H9 (cell line): Measurements from ENCODE around the gene RPP40. TPM values are rescaled to one million over a fixed set of nuclear protein-coding genes. Genes with fewer than 3 reads are reported as not detected.

Experiments
- DNase-seq: peaks from one replicate; pipeline ENCODE4 v3.0.0-alpha.2; 2017
- H2AFZ ChIP-seq: one replicate; pipeline ENCODE4 v1.6.1; 2013; ENCODE audit warnings: mild to moderate bottlenecking, low read length, control low read depth, moderate library complexity
- H2AK5ac ChIP-seq: 2 replicates; pipeline ENCODE4 v1.6.1; 2013; ENCODE audit warnings: low read length, control low read depth, mixed read lengths; ENCODE audit not compliant: insufficient read length
- H2BK120ac ChIP-seq: one replicate; pipeline ENCODE4 v1.6.1; 2013; ENCODE audit warnings: low read depth, mild to moderate bottlenecking, low read length, control low read depth, inconsistent platforms; ENCODE audit not compliant: poor library complexity, severe bottlenecking
- H2BK12ac ChIP-seq: 2 replicates; pipeline ENCODE4 v1.6.1; 2013; ENCODE audit warnings: low read length, control low read depth, mixed read lengths, low read depth; ENCODE audit not compliant: insufficient read length
- H2BK15ac ChIP-seq: 2 replicates; pipeline ENCODE4 v1.6.1; 2013; ENCODE audit warnings: low read depth, low read length, control low read depth
- H2BK20ac ChIP-seq: one replicate; pipeline ENCODE4 v1.6.1; 2013; ENCODE audit warnings: low read depth, mild to moderate bottlenecking, low read length, control low read depth, inconsistent platforms; ENCODE audit not compliant: poor library complexity, severe bottlenecking
- H2BK5ac ChIP-seq: 2 replicates; pipeline ENCODE4 v1.6.1; 2013; ENCODE audit warnings: low read length, control low read depth, mixed read lengths; ENCODE audit not compliant: insufficient read length
- H3K14ac ChIP-seq: 2 replicates; pipeline ENCODE4 v1.6.1; 2013; ENCODE audit warnings: low read length, control low read depth; ENCODE audit not compliant: insufficient read depth
- H3K18ac ChIP-seq: 2 replicates; pipeline ENCODE4 v1.6.1; 2013; ENCODE audit warnings: low read depth, mild to moderate bottlenecking, mixed read lengths, low read length, control low read depth; ENCODE audit not compliant: insufficient read length
- H3K23ac ChIP-seq: 2 replicates; pipeline ENCODE4 v1.6.1; 2013; ENCODE audit warnings: low read length, control low read depth, mixed read lengths, low read depth; ENCODE audit not compliant: insufficient read length
- H3K23me2 ChIP-seq: 2 replicates; pipeline ENCODE4 v1.6.1; 2013; ENCODE audit warnings: low read depth, mild to moderate bottlenecking, mixed read lengths, low read length, control low read depth; ENCODE audit not compliant: insufficient read length, poor library complexity, severe bottlenecking
- H3K27ac ChIP-seq: 2 replicates; pipeline ENCODE4 v1.5.1; 2013; ENCODE audit warnings: low read length, control low read depth, mixed read lengths, low read depth; ENCODE audit not compliant: insufficient read length
- H3K27me3 ChIP-seq: 2 replicates; pipeline ENCODE4 v1.6.1; 2013; ENCODE audit warnings: low read length, control low read depth, inconsistent platforms; ENCODE audit not compliant: insufficient read depth
- H3K4ac ChIP-seq: 2 replicates; pipeline ENCODE4 v1.6.1; 2013; ENCODE audit warnings: low read depth, mild to moderate bottlenecking, control low read depth, inconsistent platforms, low read length, moderate library complexity
- H3K4me1 ChIP-seq: 2 replicates; pipeline ENCODE4 v1.6.1; 2013; ENCODE audit warnings: low read length, control low read depth, inconsistent platforms; ENCODE audit not compliant: insufficient read depth
- H3K4me2 ChIP-seq: 2 replicates; pipeline ENCODE4 v1.6.1; 2013; ENCODE audit warnings: low read length, control low read depth, mixed read lengths; ENCODE audit not compliant: insufficient read length, insufficient read depth
- H3K56ac ChIP-seq: 2 replicates; pipeline ENCODE4 v1.6.1; 2013; ENCODE audit warnings: low read depth, mild to moderate bottlenecking, mixed read lengths, low read length, control low read depth; ENCODE audit not compliant: insufficient read length
- H3K79me1 ChIP-seq: 2 replicates; pipeline ENCODE4 v1.6.1; 2013; ENCODE audit warnings: low read depth, mild to moderate bottlenecking, moderate library complexity, low read length, control low read depth, inconsistent platforms; ENCODE audit not compliant: insufficient read depth, poor library complexity, severe bottlenecking
- H3K79me2 ChIP-seq: 2 replicates; pipeline ENCODE4 v1.6.1; 2013; ENCODE audit warnings: low read length, control low read depth, inconsistent platforms; ENCODE audit not compliant: insufficient read depth
- H3K9ac ChIP-seq: 2 replicates; pipeline ENCODE4 v1.6.1; 2013; ENCODE audit warnings: low read length, control low read depth, mixed read lengths; ENCODE audit not compliant: insufficient read length; ENCODE audit errors: extremely low read depth
- H3K9me3 ChIP-seq: one replicate; pipeline ENCODE4 v1.6.1; 2013; ENCODE audit warnings: low read depth, low read length, inconsistent platforms; ENCODE audit not compliant: control insufficient read depth
- H3T11ph ChIP-seq: one replicate; pipeline ENCODE4 v1.6.1; 2013; ENCODE audit warnings: mild to moderate bottlenecking, low read length, control low read depth, inconsistent platforms
- H4K20me1 ChIP-seq: one replicate; pipeline ENCODE4 v1.6.1; 2013; ENCODE audit not compliant: control insufficient read depth, insufficient read length, insufficient read depth
- H4K5ac ChIP-seq: 2 replicates; pipeline ENCODE4 v1.6.1; 2013; ENCODE audit warnings: low read depth, mild to moderate bottlenecking, mixed read lengths, low read length, control low read depth; ENCODE audit not compliant: insufficient read length
- H4K8ac ChIP-seq: replicated peaks from 2 replicates; pipeline ENCODE4 v1.6.1; 2013; ENCODE audit warnings: low read length, control low read depth, mixed read lengths, low read depth; ENCODE audit not compliant: insufficient read length
- H4K91ac ChIP-seq: 2 replicates; pipeline ENCODE4 v1.6.1; 2013; ENCODE audit warnings: low read depth, mild to moderate bottlenecking, moderate library complexity, mixed read lengths, low read length, control low read depth; ENCODE audit not compliant: insufficient read length
- H3K27ac Mint-ChIP-seq, 3 experiments: 2 replicates in 2 of 3; 3 replicates in 1 of 3; pipeline ENCODE4 v1.8.0; 2020 to 2021; ENCODE audit warnings: mixed read lengths in 3 of 3, mild to moderate bottlenecking in 1 of 3, moderate library complexity in 1 of 3
- H3K27me3 Mint-ChIP-seq: 2 replicates; pipeline ENCODE4 v1.8.0; 2021; ENCODE audit warnings: low read depth, mild to moderate bottlenecking, moderate library complexity, mixed read lengths
- H3K36me3 Mint-ChIP-seq, 3 experiments: 2 replicates in 2 of 3; 3 replicates in 1 of 3; pipeline ENCODE4 v1.8.0; 2020 to 2021; ENCODE audit warnings: low read depth in 3 of 3, mixed read lengths in 3 of 3; ENCODE audit not compliant: insufficient read depth in 1 of 3
- H3K4me1 Mint-ChIP-seq, 2 experiments: 2 replicates each; pipeline ENCODE4 v1.8.0; 2020; ENCODE audit warnings: mixed read lengths in 2 of 2
- H3K4me3 Mint-ChIP-seq, 2 experiments: 2 replicates in 1 of 2; 3 replicates in 1 of 2; pipeline ENCODE4 v1.8.0; 2020 to 2021; ENCODE audit warnings: mild to moderate bottlenecking in 2 of 2, mixed read lengths in 2 of 2, moderate library complexity in 1 of 2
- H3K9me3 Mint-ChIP-seq, 2 experiments: 2 replicates in 1 of 2; 3 replicates in 1 of 2; pipeline ENCODE4 v1.8.0; 2020; ENCODE audit warnings: mild to moderate bottlenecking in 2 of 2, mixed read lengths in 2 of 2, moderate library complexity in 1 of 2
- WGBS: extraction: QIAGEN DNeasy Blood & Tissue Kit; methylation state at CpG from one replicate; pipeline ENCODE4 v1.1.7; 2013; ENCODE audit warnings: missing lambda C conversion rate, low lambda C conversion rate, mixed read lengths; ENCODE audit not compliant: insufficient read length; ENCODE audit errors: extremely low coverage; 5-methylcytosine and 5-hydroxymethylcytosine counted together
- total RNA-seq: library from RNA; stranded (reverse); gene quantifications from 2 replicates; pipeline ENCODE4 v1.2.1, GENCODE V29; 2021
- TF ChIP-seq, protein P1 (sequence below): fragments of 200-600 bp; sonication (generic); conservative IDR thresholded peaks from 3 replicates; pipeline ENCODE4 v1.8.0; 2021; ENCODE audit warnings: antibody characterized with exemption, mild to moderate bottlenecking

Gene RPP40
- total RNA-seq, 1 experiment from 2014 or later, result 17.8 TPM

DNA sequence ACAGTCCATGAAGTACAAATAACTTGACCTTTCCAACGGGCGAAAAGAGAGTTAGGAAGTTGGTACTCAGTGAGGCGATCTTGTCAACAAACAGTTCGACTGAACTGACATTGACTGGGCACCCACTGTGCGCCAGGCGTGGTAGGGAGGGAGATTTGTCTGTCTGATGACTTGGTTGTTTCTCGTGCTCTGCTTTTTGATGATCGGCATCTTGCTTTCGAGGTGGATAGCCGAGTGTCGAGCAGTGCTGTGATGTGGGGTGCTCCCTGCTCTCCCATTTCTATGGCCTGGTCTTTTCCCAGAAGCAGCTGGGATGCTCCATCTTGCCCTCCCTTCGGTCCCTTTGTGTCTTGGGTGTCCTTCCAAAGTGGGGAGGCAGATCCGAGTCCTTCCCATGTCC, 30.4 kb downstream of the RPP40 start:
- WGBS, result no CpG with 5 or more reads among the region's 13 CpGs
- Histone ChIP-seq H3K9me3 (no peaks in the 10 kb centered on the region), H3K27me3 (no peaks in the 10 kb centered on the region), H4K91ac (no peak overlapping the region), H3K79me2 (no peaks in the 10 kb centered on the region), H3K4ac (no peak overlapping the region), H4K5ac (no peak overlapping the region), H2AK5ac (no peak overlapping the region), H3K4me2 (no peak overlapping the region), H2BK5ac (no peak overlapping the region), H3K23me2 (no peaks in the 10 kb centered on the region), H2BK20ac (no peak overlapping the region), H3K56ac (no peak overlapping the region), H3K18ac (peak overlapping the region; percentile 39), H2BK15ac (no peak overlapping the region; the same call in 1 of the 2 replicates), H3T11ph (no peak overlapping the region), H2BK12ac (peak overlapping the region; percentile 55), H4K8ac (no peak overlapping the region), H3K4me1 (peaks cover 2% of the 10 kb centered on the region; the same call in 1 of the 2 replicates), H3K23ac (no peak overlapping the region), H4K20me1 (no peaks in the 10 kb centered on the region), H3K79me1 (no peaks in the 10 kb centered on the region), H3K9ac (no peak overlapping the region), H3K14ac (peak overlapping the region; percentile 55; the same call in 1 of the 2 replicates), H2BK120ac (no peak overlapping the region), H2AFZ (no peak overlapping the region), H3K27ac (no peak overlapping the region)
- H3K27me3 Mint-ChIP-seq, result peaks cover 7% of the 10 kb centered on the region; the same call in 1 of the 2 replicates
- H3K9me3 Mint-ChIP-seq, result no peaks in the 10 kb centered on the region; a peak in 1 of 5 replicates
- H3K4me1 Mint-ChIP-seq, result peaks cover 18 to 27% of the 10 kb centered on the region in 2 experiments
- no peak overlapping the region for H3K4me3 Mint-ChIP-seq
- no peaks in the 10 kb centered on the region for H3K36me3 Mint-ChIP-seq
- H3K27ac Mint-ChIP-seq, result peak overlapping the region in 2 of 3 experiments; percentile 24 to 62; a peak in 4 of 7 replicates
- DNase-seq, result no peak
- TF ChIP-seq, protein P1, sequence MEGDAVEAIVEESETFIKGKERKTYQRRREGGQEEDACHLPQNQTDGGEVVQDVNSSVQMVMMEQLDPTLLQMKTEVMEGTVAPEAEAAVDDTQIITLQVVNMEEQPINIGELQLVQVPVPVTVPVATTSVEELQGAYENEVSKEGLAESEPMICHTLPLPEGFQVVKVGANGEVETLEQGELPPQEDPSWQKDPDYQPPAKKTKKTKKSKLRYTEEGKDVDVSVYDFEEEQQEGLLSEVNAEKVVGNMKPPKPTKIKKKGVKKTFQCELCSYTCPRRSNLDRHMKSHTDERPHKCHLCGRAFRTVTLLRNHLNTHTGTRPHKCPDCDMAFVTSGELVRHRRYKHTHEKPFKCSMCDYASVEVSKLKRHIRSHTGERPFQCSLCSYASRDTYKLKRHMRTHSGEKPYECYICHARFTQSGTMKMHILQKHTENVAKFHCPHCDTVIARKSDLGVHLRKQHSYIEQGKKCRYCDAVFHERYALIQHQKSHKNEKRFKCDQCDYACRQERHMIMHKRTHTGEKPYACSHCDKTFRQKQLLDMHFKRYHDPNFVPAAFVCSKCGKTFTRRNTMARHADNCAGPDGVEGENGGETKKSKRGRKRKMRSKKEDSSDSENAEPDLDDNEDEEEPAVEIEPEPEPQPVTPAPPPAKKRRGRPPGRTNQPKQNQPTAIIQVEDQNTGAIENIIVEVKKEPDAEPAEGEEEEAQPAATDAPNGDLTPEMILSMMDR, result no peak
